ENCODE results near the gene F11. TPM values are rescaled to one million over a fixed set of nuclear protein-coding genes. Genes with fewer than 3 reads are reported as not detected.

F11 gene
- polyA plus RNA-seq = 10 to 100 TPM in 2 of 4 donors, 1 to 10 TPM in 1, under 1 TPM in 1; 0.53 to 25.1 (median 11.8) TPM
- long read RNA-seq, donor 1 = 0 reads
- long read RNA-seq, donor 2 = 0 reads
- long read RNA-seq, donor 3 = 0 reads
- long read RNA-seq, donor 4 = 0 reads
- long read RNA-seq, donor 5 = 0 reads
- long read RNA-seq, donor 6 = 0 reads
- long read RNA-seq, donor 7 = 0 reads
- long read RNA-seq, donor 8 = 0 reads
- long read RNA-seq, donor 9 = 0 reads
- long read RNA-seq, donor 10 = 0 reads

DNA sequence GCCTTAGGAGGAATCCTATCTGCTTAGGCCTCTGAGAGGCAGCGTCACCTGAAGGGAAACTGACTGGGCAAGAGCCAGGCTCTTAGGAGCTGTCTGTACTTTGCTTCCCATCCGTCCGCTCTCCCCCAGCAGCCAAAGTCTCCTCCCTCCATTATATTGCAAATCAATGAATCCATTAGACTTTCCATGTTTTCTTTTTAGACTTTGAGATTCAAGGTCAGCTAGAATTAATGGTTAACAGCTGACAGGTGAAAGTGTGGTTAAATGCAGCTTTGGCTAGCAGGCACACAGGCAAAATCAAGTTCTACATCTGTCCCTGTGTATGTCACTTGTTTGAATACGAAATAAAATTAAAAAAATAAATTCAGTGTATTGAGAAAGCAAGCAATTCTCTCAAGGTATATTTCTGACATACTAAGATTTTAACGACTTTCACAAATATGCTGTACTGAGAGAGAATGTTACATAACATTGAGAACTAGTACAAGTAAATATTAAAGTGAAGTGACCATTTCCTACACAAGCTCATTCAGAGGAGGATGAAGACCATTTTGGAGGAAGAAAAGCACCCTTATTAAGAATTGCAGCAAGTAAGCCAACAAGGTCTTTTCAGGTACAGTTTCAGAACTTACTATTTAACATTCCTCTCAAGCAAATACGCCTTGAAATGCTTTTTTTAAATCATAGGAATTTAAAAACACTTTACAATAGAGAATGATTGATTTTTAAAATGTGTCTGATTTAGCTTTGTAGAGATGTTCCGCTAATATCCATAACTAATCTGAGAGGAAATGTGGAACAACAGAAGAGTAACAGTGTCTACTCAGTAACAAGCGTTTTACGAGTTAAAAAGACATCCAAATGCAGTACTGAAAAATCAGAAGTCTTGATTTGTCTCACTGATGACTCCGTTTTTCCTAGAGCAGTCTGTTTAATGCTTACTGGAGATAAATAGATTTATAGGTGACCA lies at the start of gene F11:
TSS of gene F11 (plus strand) at position 507 of the 970 bp plus-strand sequence. CDS start 948 bp downstream, outside the sequence.
- DNase-seq (peak; percentile 79 to 86), FAIRE-seq (no peak)
- Histone ChIP-seq H3K4me3 (ENCODE audit: low read depth in 1 of 3, low read length in 3 of 3) (peak within 1 kb of the TSS in 1 of 3 donors; percentile 50), H3K4me1 (ENCODE audit: control insufficient read depth in 3 of 3, insufficient read depth in 2 of 3, low read depth in 1 of 3, low read length in 2 of 3) (peaks cover 0 to 23% (median 0%) of the 10 kb centered on the region in 3 donors), H3K27ac (ENCODE audit: low read depth in 1 of 3, low read length in 2 of 3) (peak within 1 kb of the TSS; percentile 11 to 76 (median 57)), H3K9me3 (ENCODE audit: control insufficient read depth in 2 of 2, insufficient read depth in 1 of 2, low read depth in 1 of 2, low read length in 1 of 2) (no peaks in the 10 kb centered on the region), H3K27me3 (ENCODE audit: control insufficient read depth in 3 of 3, insufficient read depth in 3 of 3, low read length in 3 of 3) (no peaks in the 10 kb centered on the region), H3K36me3 (ENCODE audit: control insufficient read depth in 3 of 3, insufficient read depth in 2 of 3, low read depth in 1 of 3, low read length in 3 of 3) (no peaks in the 10 kb centered on the region)
- WGBS, 3 donors = 19 to 48% (median 19%) methylated on average over 10 of the region's 10 CpGs

DNA sequence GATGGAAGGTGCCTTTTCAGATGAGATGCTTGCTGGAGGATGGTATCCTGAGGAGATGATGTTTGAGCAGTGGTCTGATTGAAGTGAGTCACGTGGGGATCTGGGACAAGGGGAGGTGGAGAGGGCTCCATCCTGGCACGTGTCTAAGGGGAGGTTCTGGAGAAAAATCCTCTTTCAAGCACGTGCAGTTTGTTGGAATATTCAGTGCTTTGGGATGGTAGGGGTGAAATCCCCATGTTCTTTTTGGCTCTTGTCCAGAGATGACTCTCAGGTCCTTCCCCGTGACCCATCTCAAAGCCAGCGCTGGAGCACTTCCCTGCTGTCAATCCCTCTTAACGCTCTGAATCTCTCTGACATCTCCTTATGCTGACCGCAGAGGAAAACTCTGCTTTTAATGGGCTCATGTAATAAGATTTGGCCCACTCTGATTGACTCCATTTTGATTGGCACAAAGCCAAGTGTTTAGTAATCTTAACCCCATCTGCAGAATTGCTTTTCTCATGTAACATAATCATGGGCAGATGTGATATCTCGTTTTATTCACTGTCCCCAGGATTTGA lies 49.4 kb upstream of the F11 start:
- no peak overlapping the region for H3K4me3 ChIP-seq (ENCODE audit: low read depth in 1 of 3, low read length in 3 of 3)

DNA sequence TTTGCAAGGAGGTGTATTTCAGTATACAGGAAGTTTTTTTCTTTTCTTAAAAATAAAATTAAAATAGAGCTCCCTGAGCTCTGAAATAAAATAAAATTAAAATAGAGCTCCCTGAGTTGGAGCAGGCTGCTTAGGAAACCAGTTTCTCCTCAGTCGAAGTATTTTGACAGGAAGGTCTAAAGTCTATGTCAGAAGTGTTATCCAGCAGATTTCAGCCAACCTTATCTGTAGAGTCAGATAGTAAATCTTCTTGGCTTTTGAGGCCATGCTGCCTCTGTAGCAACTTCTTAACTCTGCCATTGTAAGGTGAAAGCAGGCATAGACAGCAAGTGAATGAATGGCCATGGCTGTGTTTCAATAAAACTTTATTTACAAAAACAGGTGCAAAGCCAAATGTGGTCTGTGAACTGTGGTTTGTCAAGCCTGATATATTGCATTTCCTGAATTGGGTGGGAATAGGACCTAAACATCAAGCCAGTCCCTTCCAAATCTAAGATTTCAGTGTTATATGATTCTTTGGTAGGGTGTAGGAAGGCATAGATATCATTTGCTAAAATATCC lies 48.2 kb upstream of the F11 start:
- no peaks in the 10 kb centered on the region for H3K27me3 ChIP-seq (ENCODE audit: control insufficient read depth in 3 of 3, insufficient read depth in 3 of 3, low read length in 3 of 3)
- peaks cover 0 to 1% (median 0%) of the 10 kb centered on the region in 3 donors for H3K36me3 ChIP-seq (ENCODE audit: control insufficient read depth in 3 of 3, insufficient read depth in 2 of 3, low read depth in 1 of 3, low read length in 3 of 3)
- no peak overlapping the region for H3K4me3 ChIP-seq (ENCODE audit: low read depth in 1 of 3, low read length in 3 of 3)
- no peak overlapping the region for H3K27ac ChIP-seq (ENCODE audit: low read depth in 1 of 3, low read length in 2 of 3)
- FAIRE-seq = no peak
- DNase-seq = peak in 1 of 2 donors; percentile 51
- 14 to 50% (median 26%) methylated on average over 1 of the region's 1 CpG for WGBS, 3 donors
- no peaks in the 10 kb centered on the region for H3K4me1 ChIP-seq (ENCODE audit: control insufficient read depth in 3 of 3, insufficient read depth in 2 of 3, low read depth in 1 of 3, low read length in 2 of 3)
- H3K9me3 ChIP-seq (ENCODE audit: control insufficient read depth in 2 of 2, insufficient read depth in 1 of 2, low read depth in 1 of 2, low read length in 1 of 2) = peaks cover 0 to 6% of the 10 kb centered on the region in 2 donors

More for the DNA sequence above, 49.4 kb upstream of the F11 start:
- no peak overlapping the region for H3K27ac ChIP-seq (ENCODE audit: low read depth in 1 of 3, low read length in 2 of 3)
- H3K36me3 ChIP-seq (ENCODE audit: control insufficient read depth in 3 of 3, insufficient read depth in 2 of 3, low read depth in 1 of 3, low read length in 3 of 3) = peaks cover 0 to 2% (median 1%) of the 10 kb centered on the region in 3 donors
- DNase-seq (no peak), FAIRE-seq (no peak)
- H3K27me3 ChIP-seq (ENCODE audit: control insufficient read depth in 3 of 3, insufficient read depth in 3 of 3, low read length in 3 of 3) = no peaks in the 10 kb centered on the region
- H3K4me1 ChIP-seq (ENCODE audit: control insufficient read depth in 3 of 3, insufficient read depth in 2 of 3, low read depth in 1 of 3, low read length in 2 of 3) = no peaks in the 10 kb centered on the region
- 60 to 84% (median 83%) methylated on average over 8 of the region's 8 CpGs for WGBS, 3 donors
- peaks cover 0 to 6% of the 10 kb centered on the region in 2 donors for H3K9me3 ChIP-seq (ENCODE audit: control insufficient read depth in 2 of 2, insufficient read depth in 1 of 2, low read depth in 1 of 2, low read length in 1 of 2)

DNA sequence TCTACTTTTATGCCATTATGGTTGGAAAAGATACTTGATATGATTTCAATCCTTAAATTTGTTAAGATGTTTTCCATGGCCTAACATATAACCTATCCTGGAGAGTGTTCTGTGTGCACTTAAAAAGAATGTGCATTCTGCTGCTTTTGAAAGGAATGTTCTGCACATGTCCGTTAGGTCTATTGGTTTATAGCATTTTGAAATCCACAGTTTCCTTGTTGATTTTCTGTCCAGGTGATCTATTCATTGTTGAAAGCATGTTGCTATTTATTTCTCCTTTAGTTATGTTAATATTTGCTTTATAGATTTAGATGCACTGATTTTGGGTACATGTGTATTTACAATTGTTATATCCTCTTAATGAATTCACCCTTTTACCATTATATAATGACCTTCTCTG lies 44.4 kb upstream of the F11 start:
- Histone ChIP-seq H3K4me1 (ENCODE audit: control insufficient read depth in 3 of 3, insufficient read depth in 2 of 3, low read depth in 1 of 3, low read length in 2 of 3) (peaks cover 0 to under 1% (median 0%) of the 10 kb centered on the region in 3 donors), H3K9me3 (ENCODE audit: control insufficient read depth in 2 of 2, insufficient read depth in 1 of 2, low read depth in 1 of 2, low read length in 1 of 2) (peaks cover 0 to 31% of the 10 kb centered on the region in 2 donors), H3K27ac (ENCODE audit: low read depth in 1 of 3, low read length in 2 of 3) (no peak overlapping the region), H3K36me3 (ENCODE audit: control insufficient read depth in 3 of 3, insufficient read depth in 2 of 3, low read depth in 1 of 3, low read length in 3 of 3) (peaks cover 0 to 3% (median 0%) of the 10 kb centered on the region in 3 donors), H3K27me3 (ENCODE audit: control insufficient read depth in 3 of 3, insufficient read depth in 3 of 3, low read length in 3 of 3) (no peaks in the 10 kb centered on the region), H3K4me3 (ENCODE audit: low read depth in 1 of 3, low read length in 3 of 3) (no peak overlapping the region)
- no peak for DNase-seq
- WGBS, 3 donors = 82 to 94% (median 90%) methylated on average over 1 of the region's 1 CpG
- no peak for FAIRE-seq

DNA sequence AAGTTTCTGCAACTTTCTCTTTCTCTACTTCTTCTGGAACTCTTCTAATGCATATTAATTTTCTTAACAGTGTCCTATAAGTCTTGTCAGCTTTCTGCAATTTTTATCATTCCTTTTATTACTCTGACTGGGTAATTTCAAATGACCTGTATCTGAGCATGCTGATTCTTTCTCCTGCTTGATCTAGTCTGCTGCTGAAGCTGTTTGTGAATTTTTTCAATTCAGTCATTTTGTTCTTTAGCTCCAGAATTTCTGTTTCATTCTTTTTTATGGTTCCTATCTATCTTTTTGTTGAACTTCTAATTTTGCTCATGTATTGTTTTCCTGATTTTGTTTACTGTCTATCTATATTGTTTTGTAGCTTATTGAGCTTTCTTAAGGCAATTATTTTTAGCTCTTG lies 40.1 kb upstream of the F11 start:
- DNase-seq = no peak
- peaks cover 0 to 3% (median 0%) of the 10 kb centered on the region in 3 donors for H3K36me3 ChIP-seq (ENCODE audit: control insufficient read depth in 3 of 3, insufficient read depth in 2 of 3, low read depth in 1 of 3, low read length in 3 of 3)
- no peak for FAIRE-seq
- no peak overlapping the region for H3K27ac ChIP-seq (ENCODE audit: low read depth in 1 of 3, low read length in 2 of 3)
- peaks cover 0 to 5% (median 0%) of the 10 kb centered on the region in 3 donors for H3K4me1 ChIP-seq (ENCODE audit: control insufficient read depth in 3 of 3, insufficient read depth in 2 of 3, low read depth in 1 of 3, low read length in 2 of 3)
- H3K9me3 ChIP-seq (ENCODE audit: control insufficient read depth in 2 of 2, insufficient read depth in 1 of 2, low read depth in 1 of 2, low read length in 1 of 2) = peaks cover 0 to 31% of the 10 kb centered on the region in 2 donors
- no peak overlapping the region for H3K4me3 ChIP-seq (ENCODE audit: low read depth in 1 of 3, low read length in 3 of 3)
- no peaks in the 10 kb centered on the region for H3K27me3 ChIP-seq (ENCODE audit: control insufficient read depth in 3 of 3, insufficient read depth in 3 of 3, low read length in 3 of 3)

DNA sequence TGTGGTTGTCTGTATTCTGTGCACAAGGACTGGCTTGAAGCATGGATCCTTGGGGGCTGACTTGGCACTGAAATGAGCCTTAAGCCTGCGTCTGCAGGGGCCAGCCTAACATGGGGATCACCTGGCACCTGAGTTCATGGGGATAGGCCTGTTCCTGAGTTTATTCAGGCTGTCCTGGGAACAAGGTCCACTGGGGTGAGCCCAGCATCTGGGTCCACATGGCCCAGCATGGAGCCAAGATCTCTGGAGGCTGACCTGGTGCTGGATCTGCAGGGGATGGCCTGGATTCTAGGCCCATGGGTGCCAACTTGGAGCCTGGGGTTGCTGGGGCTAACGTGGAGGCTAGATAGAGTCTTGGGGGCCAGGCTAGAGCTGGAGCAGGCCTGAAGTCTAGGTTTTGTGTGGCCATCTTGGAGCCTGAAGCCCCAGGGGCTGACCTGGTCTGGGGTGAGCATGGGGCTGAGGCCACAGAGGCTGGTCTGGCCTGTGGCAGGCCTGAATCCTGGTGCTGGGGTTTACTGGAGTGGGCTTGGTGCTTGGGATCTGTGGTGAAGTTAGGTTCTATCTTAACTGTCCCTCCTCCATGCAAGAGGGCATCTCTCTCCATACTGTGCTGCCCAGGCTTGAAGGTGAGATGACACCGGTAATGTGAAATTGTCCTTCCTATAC lies 39.3 kb upstream of the F11 start:
- DNase-seq = no peak
- no peak for FAIRE-seq

DNA sequence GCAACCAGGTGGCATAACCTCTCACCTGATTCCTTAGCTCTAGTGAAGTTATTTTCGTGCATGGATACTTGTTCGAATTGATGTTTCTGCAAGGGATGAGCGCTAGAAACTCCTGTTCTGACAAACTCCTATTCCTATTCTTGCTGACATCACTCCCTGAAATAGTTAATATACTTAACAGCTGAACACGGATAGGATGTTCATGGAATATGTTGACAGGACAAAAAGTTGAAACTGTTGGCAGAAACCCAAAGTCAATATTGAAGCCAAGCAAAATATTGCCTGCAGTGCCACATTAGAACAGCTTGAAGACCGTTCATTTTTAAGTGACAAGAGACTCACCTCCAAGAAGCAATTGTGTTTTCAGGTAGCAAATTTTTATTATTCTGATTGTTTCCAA lies 38.8 kb upstream of the F11 start, which contains the start of gene KLKB1:
TSS of gene KLKB1 (plus strand) at position 287 of the 400 bp plus-strand sequence. CDS start 689 bp downstream, outside the sequence.
- H3K4me1 ChIP-seq (ENCODE audit: control insufficient read depth in 3 of 3, insufficient read depth in 2 of 3, low read depth in 1 of 3, low read length in 2 of 3) = peaks cover 0 to 5% (median 0%) of the 10 kb centered on the region in 3 donors
- no peaks in the 10 kb centered on the region for H3K27me3 ChIP-seq (ENCODE audit: control insufficient read depth in 3 of 3, insufficient read depth in 3 of 3, low read length in 3 of 3)
- FAIRE-seq (no peak), DNase-seq (peak; percentile 48 to 62)
- H3K9me3 ChIP-seq (ENCODE audit: control insufficient read depth in 2 of 2, insufficient read depth in 1 of 2, low read depth in 1 of 2, low read length in 1 of 2) = peaks cover 0 to 31% of the 10 kb centered on the region in 2 donors
- H3K4me3 ChIP-seq (ENCODE audit: low read depth in 1 of 3, low read length in 3 of 3) = no peak within 1 kb of the TSS
- 51 to 71% (median 57%) methylated on average over 5 of the region's 5 CpGs for WGBS, 3 donors
- no peak within 1 kb of the TSS for H3K27ac ChIP-seq (ENCODE audit: low read depth in 1 of 3, low read length in 2 of 3)
- H3K36me3 ChIP-seq (ENCODE audit: control insufficient read depth in 3 of 3, insufficient read depth in 2 of 3, low read depth in 1 of 3, low read length in 3 of 3) = peaks cover 0 to 3% (median 1%) of the 10 kb centered on the region in 3 donors

More for the DNA sequence above, 39.3 kb upstream of the F11 start:
- Histone ChIP-seq H3K27ac (ENCODE audit: low read depth in 1 of 3, low read length in 2 of 3) (no peak overlapping the region), H3K4me3 (ENCODE audit: low read depth in 1 of 3, low read length in 3 of 3) (no peak overlapping the region), H3K27me3 (ENCODE audit: control insufficient read depth in 3 of 3, insufficient read depth in 3 of 3, low read length in 3 of 3) (no peaks in the 10 kb centered on the region), H3K4me1 (ENCODE audit: control insufficient read depth in 3 of 3, insufficient read depth in 2 of 3, low read depth in 1 of 3, low read length in 2 of 3) (peaks cover 0 to 5% (median 0%) of the 10 kb centered on the region in 3 donors), H3K9me3 (ENCODE audit: control insufficient read depth in 2 of 2, insufficient read depth in 1 of 2, low read depth in 1 of 2, low read length in 1 of 2) (peaks cover 0 to 31% of the 10 kb centered on the region in 2 donors), H3K36me3 (ENCODE audit: control insufficient read depth in 3 of 3, insufficient read depth in 2 of 3, low read depth in 1 of 3, low read length in 3 of 3) (peaks cover 0 to 3% (median 0%) of the 10 kb centered on the region in 3 donors)
- 87 to 94% (median 89%) methylated on average over 3 of the region's 3 CpGs for WGBS, 3 donors
